Measurements from ENCODE around the gene WHRN. TPM values are rescaled to one million over a fixed set of nuclear protein-coding genes. Genes with fewer than 3 reads are reported as not detected.
A peak's percentile ranks its signal among the peaks of the same experiment; 100 is the strongest.

The WHRN gene
- 1.7 and 5.2 TPM in 2 replicates for total RNA-seq

DNA sequence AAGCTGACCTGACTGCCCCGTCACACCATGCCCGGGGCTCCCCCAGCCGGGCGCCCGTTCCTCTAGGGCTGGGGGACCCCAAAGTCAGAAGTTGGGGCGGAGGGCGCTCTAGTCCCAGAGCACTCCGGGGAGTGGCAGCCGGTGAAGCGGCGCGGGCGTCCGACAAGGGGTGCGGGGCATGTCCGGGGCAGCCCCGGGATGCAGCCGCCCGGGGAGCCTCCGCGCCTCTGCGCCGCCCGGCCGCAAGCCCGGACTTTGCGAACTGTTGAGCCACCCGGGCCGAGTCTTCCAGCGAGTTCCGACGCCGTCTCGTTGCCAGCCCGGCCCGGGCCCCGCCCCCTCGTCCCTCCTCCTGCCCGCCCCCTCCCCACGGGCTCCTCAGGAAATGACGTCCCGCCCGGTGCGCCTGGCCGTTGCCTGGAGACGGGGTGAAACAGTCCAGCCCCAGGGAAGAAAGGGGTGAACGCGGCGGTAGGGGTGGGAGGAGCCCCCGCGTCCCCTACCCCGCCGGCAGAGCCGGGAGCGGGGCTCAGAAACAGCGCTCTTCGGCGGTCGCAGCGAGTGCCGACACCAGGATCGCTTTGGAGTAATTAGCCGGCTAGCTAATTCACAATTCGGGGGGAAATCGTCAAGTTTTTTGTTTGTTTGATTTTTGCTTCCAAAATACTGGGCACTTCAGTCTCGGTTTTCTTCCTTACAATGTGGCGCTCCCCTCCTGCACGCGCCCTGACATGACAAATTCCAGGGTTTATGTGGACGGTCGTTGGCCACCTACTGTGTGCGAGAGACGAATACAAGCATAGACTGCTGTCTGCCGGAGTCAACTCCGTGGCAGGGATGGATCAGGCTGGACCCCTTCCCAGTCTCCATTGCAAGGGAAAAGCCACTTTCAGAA, at the start of gene WHRN:
Gene WHRN, minus strand, starts transcription at position 287 of the 895 bp plus-strand sequence. CDS start 672 bp downstream, outside the sequence.
- TF ChIP-seq CTCF (conservative IDR thresholded peaks at IDR 0.05; ENCODE audit: low read depth, low read length), result no peak
- peak within 1 kb of the TSS; percentile 67 for H3K4me3 ChIP-seq (ENCODE audit: low read depth, low read length)
- DNase-seq (ENCODE audit: low read depth), result no peak

DNA sequence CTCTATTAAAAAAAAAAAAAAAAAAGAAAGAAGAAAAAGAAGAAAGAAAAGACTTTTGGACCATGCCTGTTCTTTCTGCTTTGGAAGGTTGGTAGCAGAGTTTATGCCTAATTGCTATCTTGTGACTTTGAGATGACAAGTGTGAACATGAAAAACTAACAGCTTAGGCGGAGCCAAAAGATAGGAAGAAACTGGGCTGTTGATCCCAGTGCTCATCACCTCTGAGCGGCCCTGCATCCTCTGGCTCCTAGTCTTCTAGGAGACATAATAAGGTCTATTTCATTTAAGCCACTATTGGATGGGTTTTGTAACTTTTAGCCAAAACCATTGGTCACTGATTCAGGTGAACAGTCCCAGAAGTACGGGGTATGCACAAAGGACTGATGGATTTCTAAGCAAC, 47.9 kb upstream of the WHRN start:
- no peak for TF ChIP-seq CTCF (conservative IDR thresholded peaks at IDR 0.05; ENCODE audit: low read depth, low read length)
- DNase-seq (ENCODE audit: low read depth), result no peak
- H3K4me3 ChIP-seq (ENCODE audit: low read depth, low read length), result no peak overlapping the region

- DNase-seq (ENCODE audit: low read depth), result no peak
- H3K4me3 ChIP-seq (ENCODE audit: low read depth, low read length), result no peak overlapping the region
- TF ChIP-seq CTCF (conservative IDR thresholded peaks at IDR 0.05; ENCODE audit: low read depth, low read length), result no peak
Measured at GRCh38 chr9:114552706-114553105, 47.4 kb upstream of the WHRN start.

GRCh38 chr9:114551750-114552685, 46.7 kb upstream of the WHRN start:
- no peak overlapping the region for H3K4me3 ChIP-seq (ENCODE audit: low read depth, low read length)
- TF ChIP-seq CTCF (conservative IDR thresholded peaks at IDR 0.05; ENCODE audit: low read depth, low read length), result no peak
- DNase-seq (ENCODE audit: low read depth), result peak; percentile 93

GRCh38 chr9:114549697-114550330, 44.5 kb upstream of the WHRN start:
- TF ChIP-seq CTCF (conservative IDR thresholded peaks at IDR 0.05; ENCODE audit: low read depth, low read length), result no peak
- DNase-seq (ENCODE audit: low read depth), result no peak
- H3K4me3 ChIP-seq (ENCODE audit: low read depth, low read length), result no peak overlapping the region

DNA sequence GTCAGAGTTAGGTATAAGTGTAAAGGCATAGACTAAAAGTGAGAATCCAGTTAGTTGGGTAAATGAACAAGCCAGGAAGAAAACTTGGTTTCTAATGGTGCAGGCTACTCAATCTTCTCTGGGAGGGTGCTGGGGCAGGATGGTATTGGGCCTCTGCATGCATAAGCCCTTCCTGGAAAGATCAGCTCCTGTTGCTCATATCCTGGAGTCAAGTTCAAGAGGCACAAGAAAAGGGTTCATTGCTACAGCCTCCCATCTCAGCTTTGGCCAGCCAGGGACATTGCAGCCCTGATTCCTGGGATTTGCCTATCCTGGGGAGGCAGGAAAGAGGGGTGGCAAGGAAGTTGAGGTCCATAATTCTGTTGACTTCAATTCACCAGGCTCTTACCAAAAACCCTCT, 41.6 kb upstream of the WHRN start:
- no peak for TF ChIP-seq CTCF (conservative IDR thresholded peaks at IDR 0.05; ENCODE audit: low read depth, low read length)
- H3K4me3 ChIP-seq (ENCODE audit: low read depth, low read length), result no peak overlapping the region
- no peak for DNase-seq (ENCODE audit: low read depth)

Data from epithelial cell of proximal tubule (primary cell).